HFFc6 (cell line): Measurements from ENCODE around the gene WNT4. TPM values are rescaled to one million over a fixed set of nuclear protein-coding genes. Genes with fewer than 3 reads are reported as not detected.

ENCODE experiments used
- DNase-seq: peaks from one replicate; pipeline ENCODE4 v3.0.0-alpha.2; 2018
- H3K27ac Mint-ChIP-seq: 2 replicates; pipeline ENCODE4 v1.8.0; 2020; ENCODE audit warnings: mild to moderate bottlenecking, mixed read lengths
- H3K27me3 Mint-ChIP-seq: 2 replicates; pipeline ENCODE4 v1.8.0; 2021; ENCODE audit warnings: mild to moderate bottlenecking, moderate library complexity, mixed read lengths; ENCODE audit not compliant: insufficient read depth
- H3K36me3 Mint-ChIP-seq: 2 replicates; pipeline ENCODE4 v1.8.0; 2021; ENCODE audit warnings: low read depth, mixed read lengths
- H3K4me1 Mint-ChIP-seq: 2 replicates; pipeline ENCODE4 v1.8.0; 2020; ENCODE audit warnings: low read depth, mixed read lengths
- H3K4me3 Mint-ChIP-seq: 2 replicates; pipeline ENCODE4 v1.8.0; 2020; ENCODE audit warnings: mild to moderate bottlenecking, moderate library complexity, mixed read lengths
- H3K9me3 Mint-ChIP-seq: 2 replicates; pipeline ENCODE4 v1.8.0; 2020; ENCODE audit warnings: mild to moderate bottlenecking, mixed read lengths
- total RNA-seq, 6 experiments: library from RNA; stranded (reverse); fragmentation: NEBNext Ultra II Directional; extraction: Animal tissue kit (Norgen Biotek cat#: 25700); gene quantifications; 2 replicates in 1 of 6; 3 replicates in 5 of 6; pipeline ENCODE4 v1.2.3, GENCODE V29; 2021
- TF ChIP-seq, protein P1 (sequence below): fragments of 200-600 bp; sonication (generic); IDR thresholded peaks from 2 replicates; pipeline ENCODE4 v1.5.0; 2021; ENCODE audit warnings: antibody characterized with exemption, mild to moderate bottlenecking

WNT4 gene
- total RNA-seq, 6 experiments from 2014 or later, result not detected

DNA sequence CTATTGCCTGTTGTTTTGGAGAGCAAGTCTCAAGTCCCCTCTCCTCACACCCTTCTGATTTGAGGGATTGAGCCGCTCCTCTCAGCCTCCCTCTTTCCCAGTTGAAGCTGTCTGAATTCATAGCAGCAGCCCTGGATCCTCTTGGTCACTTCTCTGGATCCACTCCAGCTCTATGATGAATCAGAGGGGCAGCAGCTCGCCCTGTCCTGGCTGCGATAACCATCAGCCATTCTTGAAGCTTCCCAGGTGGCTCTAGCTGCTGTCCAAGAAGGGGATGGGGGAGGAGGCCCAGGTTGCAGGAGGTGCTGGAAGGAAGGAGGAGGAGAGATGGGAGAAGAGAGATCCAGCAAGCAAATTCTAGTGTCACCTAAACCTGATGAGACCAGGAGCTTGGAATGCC is 31.3 kb downstream of the WNT4 start:
- H3K4me1 Mint-ChIP-seq, result peaks cover 78% of the 10 kb centered on the region
- DNase-seq, result peak; percentile 71
- H3K4me3 Mint-ChIP-seq, result no peak overlapping the region
- no peaks in the 10 kb centered on the region; the same call in 1 of the 2 replicates for H3K27me3 Mint-ChIP-seq
- no peaks in the 10 kb centered on the region for H3K9me3 Mint-ChIP-seq
- peak overlapping the region; percentile 60 for H3K27ac Mint-ChIP-seq
- TF ChIP-seq, protein P1, sequence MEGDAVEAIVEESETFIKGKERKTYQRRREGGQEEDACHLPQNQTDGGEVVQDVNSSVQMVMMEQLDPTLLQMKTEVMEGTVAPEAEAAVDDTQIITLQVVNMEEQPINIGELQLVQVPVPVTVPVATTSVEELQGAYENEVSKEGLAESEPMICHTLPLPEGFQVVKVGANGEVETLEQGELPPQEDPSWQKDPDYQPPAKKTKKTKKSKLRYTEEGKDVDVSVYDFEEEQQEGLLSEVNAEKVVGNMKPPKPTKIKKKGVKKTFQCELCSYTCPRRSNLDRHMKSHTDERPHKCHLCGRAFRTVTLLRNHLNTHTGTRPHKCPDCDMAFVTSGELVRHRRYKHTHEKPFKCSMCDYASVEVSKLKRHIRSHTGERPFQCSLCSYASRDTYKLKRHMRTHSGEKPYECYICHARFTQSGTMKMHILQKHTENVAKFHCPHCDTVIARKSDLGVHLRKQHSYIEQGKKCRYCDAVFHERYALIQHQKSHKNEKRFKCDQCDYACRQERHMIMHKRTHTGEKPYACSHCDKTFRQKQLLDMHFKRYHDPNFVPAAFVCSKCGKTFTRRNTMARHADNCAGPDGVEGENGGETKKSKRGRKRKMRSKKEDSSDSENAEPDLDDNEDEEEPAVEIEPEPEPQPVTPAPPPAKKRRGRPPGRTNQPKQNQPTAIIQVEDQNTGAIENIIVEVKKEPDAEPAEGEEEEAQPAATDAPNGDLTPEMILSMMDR, result no peak
- peaks cover 18% of the 10 kb centered on the region for H3K36me3 Mint-ChIP-seq

DNA sequence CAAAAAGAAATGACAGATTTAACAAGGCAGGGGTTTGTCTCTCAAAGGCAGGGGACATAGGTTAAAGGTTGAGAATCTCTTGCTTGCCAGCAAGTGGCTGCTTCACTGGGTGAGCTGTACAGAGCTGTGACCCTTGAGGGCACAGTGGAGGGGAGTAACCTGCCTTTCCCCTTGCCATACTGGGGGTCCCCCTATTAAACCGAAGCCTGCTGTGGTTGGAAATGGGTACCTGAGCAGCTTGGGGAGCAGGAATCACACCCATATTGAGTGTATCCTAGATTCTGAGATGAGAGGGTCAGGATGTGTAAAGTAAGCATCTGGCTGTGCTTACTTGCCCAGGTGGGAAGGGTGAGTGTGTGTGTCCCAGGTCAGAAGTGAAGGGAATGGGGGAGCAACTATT is 31.8 kb downstream of the WNT4 start:
- TF ChIP-seq, protein P1, result no peak
- Mint-ChIP-seq H3K27me3 (no peaks in the 10 kb centered on the region; the same call in 1 of the 2 replicates), H3K36me3 (peaks cover 18% of the 10 kb centered on the region), H3K9me3 (no peaks in the 10 kb centered on the region), H3K27ac (peak overlapping the region; percentile 60), H3K4me1 (peaks cover 83% of the 10 kb centered on the region), H3K4me3 (no peak overlapping the region)
- DNase-seq, result no peak

DNA sequence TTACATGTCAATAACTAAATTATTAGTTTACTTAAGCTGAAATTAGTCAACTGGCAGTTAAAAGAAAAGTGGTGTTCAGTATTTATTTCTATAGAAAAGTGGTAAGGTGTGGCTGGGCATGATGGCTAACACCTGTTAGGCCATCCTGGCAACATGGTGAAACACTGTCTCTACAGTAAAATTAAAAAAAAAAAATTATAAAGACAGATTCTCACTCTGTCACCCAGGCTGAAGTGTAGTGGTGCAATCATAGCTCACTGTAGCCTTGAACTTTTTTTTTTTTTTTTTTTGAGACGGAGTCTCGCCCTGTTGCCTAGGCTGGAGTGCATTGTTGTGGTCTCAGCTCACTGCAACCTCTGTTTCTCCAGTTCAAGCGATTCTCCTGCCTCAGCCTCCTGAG is 32.9 kb downstream of the WNT4 start:
- no peak overlapping the region for H3K27ac Mint-ChIP-seq
- no peaks in the 10 kb centered on the region for H3K9me3 Mint-ChIP-seq
- TF ChIP-seq, protein P1, result no peak
- no peaks in the 10 kb centered on the region; the same call in 1 of the 2 replicates for H3K27me3 Mint-ChIP-seq
- no peak overlapping the region for H3K4me3 Mint-ChIP-seq
- DNase-seq, result no peak
- H3K36me3 Mint-ChIP-seq, result peaks cover 23% of the 10 kb centered on the region
- H3K4me1 Mint-ChIP-seq, result peaks cover 85% of the 10 kb centered on the region

DNA sequence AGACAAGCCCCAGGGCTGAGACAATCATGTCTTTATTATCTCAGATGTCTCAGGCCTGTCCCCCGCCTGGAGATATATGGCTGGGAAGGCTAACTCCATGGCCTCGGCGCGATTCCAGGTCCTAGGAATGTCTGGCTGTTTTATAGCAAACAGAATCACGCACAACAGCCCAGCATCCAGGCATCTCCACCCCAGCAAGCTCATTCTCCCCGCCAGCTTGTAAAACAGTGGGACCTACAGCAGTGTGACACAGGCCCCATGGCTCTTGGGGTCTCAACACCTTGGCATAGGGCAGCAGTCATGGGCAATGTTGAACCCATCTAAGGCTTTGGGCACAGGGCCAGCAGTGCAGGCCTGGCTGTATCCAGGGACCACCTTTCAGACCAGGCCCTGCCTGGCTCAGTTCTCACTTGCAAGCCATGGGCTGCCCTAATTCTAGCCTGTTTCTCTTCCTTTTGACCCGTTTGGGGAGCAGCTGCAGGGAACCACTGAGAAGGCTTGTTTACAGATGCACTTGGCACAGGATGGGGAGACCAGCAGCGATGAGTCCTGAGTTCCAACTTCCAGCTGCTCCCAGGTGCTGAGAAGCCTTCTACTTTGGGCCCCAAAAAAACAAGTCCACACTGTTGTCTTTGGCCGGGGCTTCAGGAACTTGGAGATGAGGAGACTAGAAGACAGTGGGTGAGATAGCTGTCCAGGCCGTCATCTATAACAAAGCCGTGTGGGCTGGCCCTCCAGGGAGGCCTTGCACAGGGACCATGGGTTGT is 34.4 kb downstream of the WNT4 start:
- Mint-ChIP-seq H3K36me3 (peaks cover 25% of the 10 kb centered on the region), H3K4me1 (peaks cover 72% of the 10 kb centered on the region), H3K4me3 (no peak overlapping the region), H3K9me3 (no peaks in the 10 kb centered on the region), H3K27ac (peak overlapping the region; percentile 43; the same call in 1 of the 2 replicates), H3K27me3 (peaks cover 1% of the 10 kb centered on the region)
- TF ChIP-seq, protein P1, result no peak
- no peak for DNase-seq

DNA sequence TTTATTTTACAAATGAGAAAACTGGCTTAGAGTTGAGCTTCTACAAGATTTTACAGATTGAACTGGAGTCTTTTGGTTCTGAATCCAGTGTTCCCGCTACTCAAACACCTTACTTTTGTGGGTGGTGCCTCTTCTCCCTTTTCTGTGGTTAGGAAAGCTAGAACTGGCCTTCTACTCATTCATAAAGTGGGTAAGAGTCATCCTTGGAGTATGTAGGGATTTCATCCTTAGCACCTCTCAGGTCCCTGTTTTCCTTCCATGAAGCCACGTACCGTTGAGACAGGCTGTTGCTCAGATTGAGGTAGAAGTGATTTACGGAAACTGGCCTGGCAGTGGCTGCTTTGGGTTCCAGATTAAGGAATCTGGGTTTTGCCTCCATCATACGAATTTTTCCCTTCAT is 35.8 kb downstream of the WNT4 start:
- Mint-ChIP-seq H3K9me3 (no peaks in the 10 kb centered on the region), H3K4me1 (peaks cover 59% of the 10 kb centered on the region), H3K27me3 (peaks cover 1% of the 10 kb centered on the region), H3K36me3 (peaks cover 15% of the 10 kb centered on the region; the same call in 1 of the 2 replicates), H3K4me3 (no peak overlapping the region; the same call in 1 of the 2 replicates), H3K27ac (peak overlapping the region; percentile 53)
- TF ChIP-seq, protein P1, result no peak
- peak; percentile 41 for DNase-seq
